ENCODE measurements around the gene ENTR1. TPM values are rescaled to one million over a fixed set of nuclear protein-coding genes. Genes with fewer than 3 reads are reported as not detected.

Gene ENTR1
- total and polyA plus RNA-seq, 10 of the 15 experiments (the other 5 are each of a cell fraction or from before 2014, with no cell fraction given) = 8.2 to 96.4 (median 41.1) TPM

GRCh38 chr9:136383436-136383835, 27.0 kb downstream of the ENTR1 start (continued):
- no peak for TF ChIP-seq PKNOX1 (IDR thresholded peaks at IDR 0.05)
- TF ChIP-seq EP300 (IDR thresholded peaks at IDR 0.05; ENCODE audit: borderline replicate concordance in 1 of 2, control insufficient read depth in 1 of 2, low read depth in 2 of 2, low read length in 2 of 2) = no peak
- TF ChIP-seq BCLAF1 (IDR thresholded peaks at IDR 0.05) = no peak
- TF ChIP-seq PRDM15 (CRISPR knock-in tag; IDR thresholded peaks at IDR 0.05) = no peak
- no peak for TF ChIP-seq TBL1XR1 (IDR thresholded peaks at IDR 0.05; ENCODE audit: low read depth, low read length)
- TF ChIP-seq PML (IDR thresholded peaks at IDR 0.05; ENCODE audit: low read length) = no peak
- TF ChIP-seq CBX3 (IDR thresholded peaks at IDR 0.05; ENCODE audit: borderline replicate concordance, low read depth) = no peak
- no peak for TF ChIP-seq MYC (IDR thresholded peaks at IDR 0.05; ENCODE audit: insufficient read depth, insufficient read length, insufficient replicate concordance, low read length, severe bottlenecking)

Measured in GM12878 (cell line).